ENCODE measurements around the gene PITPNM2.

DNA sequence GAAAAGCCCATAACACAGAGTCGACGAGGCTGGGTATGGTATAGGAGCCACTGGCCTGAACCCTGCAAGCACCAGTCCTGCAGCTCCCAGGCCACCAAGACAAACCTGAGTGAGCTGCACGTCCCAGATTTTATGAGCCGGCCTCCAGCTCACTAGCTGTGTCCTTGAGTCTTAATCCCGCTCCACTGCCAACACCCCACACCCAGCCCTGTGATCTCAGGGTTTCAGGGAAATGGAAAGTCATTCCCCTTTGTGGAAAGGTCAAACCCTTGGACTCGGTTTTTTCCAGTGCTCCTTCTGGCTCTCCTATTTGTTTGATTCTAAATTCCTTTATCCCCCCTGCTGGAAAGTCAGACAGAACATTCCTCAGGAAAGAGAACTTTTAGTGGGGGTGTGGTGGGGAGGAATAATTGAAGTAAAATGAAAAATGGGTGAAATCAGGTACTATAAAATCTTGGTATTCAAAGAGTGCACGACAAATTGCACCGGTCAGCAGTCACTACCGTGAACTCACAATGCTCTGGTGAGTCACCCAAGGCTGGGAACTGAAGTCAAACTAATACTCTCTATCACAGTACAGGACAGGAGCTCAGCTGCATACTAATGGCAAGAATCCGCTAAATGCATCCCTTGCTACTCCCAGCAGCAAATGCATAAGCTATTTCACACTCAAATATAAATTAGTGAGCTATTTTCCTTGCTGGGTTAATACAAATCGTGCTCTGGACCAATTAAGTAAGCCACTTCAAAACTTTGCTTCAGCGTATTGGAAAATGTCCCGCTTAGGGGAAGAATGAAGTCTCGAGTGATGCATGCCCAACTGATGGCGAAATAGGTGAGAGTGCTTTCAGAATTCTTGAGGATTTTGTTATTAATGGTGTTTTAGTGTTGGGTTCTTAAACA lies 9.0 kb downstream of the PITPNM2 start:
- TF ChIP-seq, protein P1, sequence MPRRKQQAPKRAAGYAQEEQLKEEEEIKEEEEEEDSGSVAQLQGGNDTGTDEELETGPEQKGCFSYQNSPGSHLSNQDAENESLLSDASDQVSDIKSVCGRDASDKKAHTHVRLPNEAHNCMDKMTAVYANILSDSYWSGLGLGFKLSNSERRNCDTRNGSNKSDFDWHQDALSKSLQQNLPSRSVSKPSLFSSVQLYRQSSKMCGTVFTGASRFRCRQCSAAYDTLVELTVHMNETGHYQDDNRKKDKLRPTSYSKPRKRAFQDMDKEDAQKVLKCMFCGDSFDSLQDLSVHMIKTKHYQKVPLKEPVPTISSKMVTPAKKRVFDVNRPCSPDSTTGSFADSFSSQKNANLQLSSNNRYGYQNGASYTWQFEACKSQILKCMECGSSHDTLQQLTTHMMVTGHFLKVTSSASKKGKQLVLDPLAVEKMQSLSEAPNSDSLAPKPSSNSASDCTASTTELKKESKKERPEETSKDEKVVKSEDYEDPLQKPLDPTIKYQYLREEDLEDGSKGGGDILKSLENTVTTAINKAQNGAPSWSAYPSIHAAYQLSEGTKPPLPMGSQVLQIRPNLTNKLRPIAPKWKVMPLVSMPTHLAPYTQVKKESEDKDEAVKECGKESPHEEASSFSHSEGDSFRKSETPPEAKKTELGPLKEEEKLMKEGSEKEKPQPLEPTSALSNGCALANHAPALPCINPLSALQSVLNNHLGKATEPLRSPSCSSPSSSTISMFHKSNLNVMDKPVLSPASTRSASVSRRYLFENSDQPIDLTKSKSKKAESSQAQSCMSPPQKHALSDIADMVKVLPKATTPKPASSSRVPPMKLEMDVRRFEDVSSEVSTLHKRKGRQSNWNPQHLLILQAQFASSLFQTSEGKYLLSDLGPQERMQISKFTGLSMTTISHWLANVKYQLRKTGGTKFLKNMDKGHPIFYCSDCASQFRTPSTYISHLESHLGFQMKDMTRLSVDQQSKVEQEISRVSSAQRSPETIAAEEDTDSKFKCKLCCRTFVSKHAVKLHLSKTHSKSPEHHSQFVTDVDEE (CRISPR knock-in tag; IDR thresholded peaks at IDR 0.05) = no peak
- TF ChIP-seq ZNF8 (CRISPR knock-in tag; IDR thresholded peaks at IDR 0.05) (no peak), PPARA (CRISPR knock-in tag; IDR thresholded peaks at IDR 0.05; ENCODE audit: borderline replicate concordance) (no peak)
